Uterine smooth muscle cell (primary cell): ENCODE results near the gene MYOM3. TPM values are rescaled to one million over a fixed set of nuclear protein-coding genes. Genes with fewer than 3 reads are reported as not detected.

ENCODE experiments used
- total RNA-seq: library from RNA; depleted of rRNA; stranded (reverse); fragments of >200 nt; gene quantifications from 2 replicates; pipeline ENCODE4 v1.2.3, GENCODE V29; 2014

Gene MYOM3
- total RNA-seq = under 0.01 TPM in 1 of 2 replicates, not detected in the other

DNA sequence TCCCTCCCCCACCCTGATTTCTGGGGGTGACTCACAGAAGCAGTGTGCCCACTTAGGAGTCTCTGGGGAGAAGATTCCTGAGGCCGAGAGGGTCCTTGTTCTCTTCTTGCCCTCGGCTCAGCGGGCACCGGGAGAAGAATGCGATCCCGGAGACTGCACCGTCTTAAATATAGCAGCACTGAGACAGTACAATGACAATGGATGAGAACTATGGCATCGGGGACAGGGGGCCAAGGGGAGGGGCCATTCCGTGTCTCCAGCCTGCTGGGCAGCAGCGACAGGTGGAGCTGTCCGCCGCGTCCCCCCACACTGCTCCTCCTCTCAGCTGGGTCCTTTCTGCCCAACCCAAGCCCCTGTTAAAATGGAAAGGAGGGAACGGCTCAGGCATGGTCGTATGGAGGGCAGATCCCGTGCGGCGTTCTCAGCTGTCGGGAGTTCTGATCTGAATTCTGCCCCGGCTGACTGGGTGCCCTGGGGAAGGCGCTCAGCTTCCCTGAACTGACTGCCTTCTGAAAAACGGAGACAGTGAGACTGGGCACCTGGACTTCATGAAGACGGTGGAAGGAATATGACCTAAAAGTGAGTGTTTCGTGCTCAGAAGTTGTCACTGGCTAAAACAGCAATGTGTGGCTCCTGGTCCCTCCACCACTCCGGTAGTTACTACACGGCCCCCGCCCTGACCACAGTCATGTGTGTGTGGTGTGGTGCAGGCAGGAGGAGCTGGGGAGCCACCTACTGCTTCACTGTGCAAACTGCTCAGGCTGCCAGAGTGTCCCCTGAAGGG is at the start of gene MYOM3:
Gene MYOM3, minus strand, starts transcription at position 140 of the 784 bp plus-strand sequence. CDS start 3,499 bp downstream, outside the sequence.

DNA sequence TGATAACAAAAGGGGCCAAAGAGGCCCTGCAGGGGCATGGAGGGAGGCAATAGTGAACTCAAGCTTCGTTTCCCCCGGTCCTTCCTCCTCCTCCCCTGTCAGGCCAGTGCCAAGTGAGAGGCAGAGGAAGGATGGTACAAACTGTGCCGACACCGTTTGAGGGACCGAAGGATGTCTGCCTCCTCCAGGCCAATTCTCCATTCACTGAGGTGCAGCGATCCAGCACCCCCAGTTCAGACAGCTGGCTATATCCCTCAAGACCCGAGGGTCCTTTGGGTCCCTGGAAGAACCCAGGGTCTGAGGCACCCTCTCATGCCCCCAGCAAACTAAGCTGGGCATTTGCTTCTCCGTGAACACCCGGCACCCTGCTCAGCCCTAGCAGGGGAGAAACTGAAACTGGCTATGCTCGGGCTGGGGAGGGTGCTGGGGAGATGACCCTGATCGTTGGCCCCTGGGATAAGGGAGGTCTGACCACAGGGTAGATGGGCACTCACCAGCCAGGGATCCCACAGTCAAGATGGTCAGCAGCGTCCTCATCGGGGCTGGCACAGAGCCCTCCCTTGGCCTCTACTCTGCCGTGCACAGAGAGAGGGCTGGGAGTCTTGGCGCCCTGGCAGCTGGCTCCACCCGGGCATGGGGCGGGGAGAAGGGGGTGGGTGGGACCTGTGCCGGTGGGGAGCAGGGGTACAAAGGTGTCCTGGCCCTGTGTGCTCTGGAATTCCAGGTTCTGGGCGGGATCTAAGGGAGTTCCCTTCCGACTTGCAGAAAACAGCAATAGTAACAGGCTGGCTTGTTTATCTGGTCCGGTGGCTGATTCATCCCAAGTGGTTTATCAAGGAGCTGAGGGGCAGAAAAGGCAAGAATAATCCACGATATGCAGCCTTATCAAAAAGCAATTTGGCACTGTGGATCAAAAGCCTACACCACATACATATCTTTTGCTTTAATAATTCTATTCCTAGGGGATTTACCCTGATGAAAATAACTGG is 30.9 kb upstream of the MYOM3 start, which contains the start of gene IL22RA1:
Gene IL22RA1, minus strand, starts transcription at position 595 of the 989 bp plus-strand sequence. Its CDS starts 58 bp downstream, at position 537.

Other genes with a start within 250 kb of the MYOM3 start
- 4.3 and 11.1 TPM in 2 replicates for gene FUCA1, start 243.8 kb downstream of the MYOM3 start, total RNA-seq
- gene CNR2, start 198.8 kb downstream of the MYOM3 start, total RNA-seq = not detected in 2 replicates
- 123 and 143 TPM in 2 replicates for gene PNRC2, start 152.3 kb downstream of the MYOM3 start, total RNA-seq
- 107 and 139 TPM in 2 replicates for gene SRSF10, start 131.8 kb downstream of the MYOM3 start, total RNA-seq
- under 0.01 and 0.12 TPM in 2 replicates for gene IL22RA1, start 31.0 kb upstream of the MYOM3 start, total RNA-seq
- gene IFNLR1, start 75.2 kb upstream of the MYOM3 start, total RNA-seq = not detected in 2 replicates
- gene GRHL3, start 207.2 kb upstream of the MYOM3 start, total RNA-seq = not detected in 2 replicates